ENCODE results near the gene ATP5PB.
A peak's percentile ranks its signal among the peaks of the same experiment; 100 is the strongest.

ATP5PB gene

DNA sequence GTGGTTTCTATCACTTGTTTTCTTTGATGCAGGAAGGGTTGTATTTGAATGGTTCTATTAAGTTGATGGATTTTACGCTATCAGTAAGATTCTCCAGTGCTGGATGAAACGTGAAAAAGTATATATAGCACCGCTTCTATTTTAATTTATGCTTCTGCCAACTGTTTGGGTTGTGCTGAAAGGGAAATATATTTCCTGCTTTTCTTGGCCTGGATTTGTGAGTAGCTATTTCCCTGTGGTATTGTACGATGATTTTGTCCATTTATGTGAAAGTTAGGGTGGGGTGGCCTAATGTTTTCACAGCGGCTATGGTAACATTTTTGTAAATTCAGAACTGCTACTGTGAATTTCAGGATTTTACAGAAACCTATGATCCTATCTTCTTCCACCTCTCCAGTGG is 24.8 kb downstream of the ATP5PB start:
- Mint-ChIP-seq H3K27ac (peak overlapping the region; percentile 96), H3K9me3 (no peaks in the 10 kb centered on the region), H3K27me3 (no peaks in the 10 kb centered on the region), H3K36me3 (peaks cover 17 to 20% of the 10 kb centered on the region in 2 donors), H3K4me3 (peak overlapping the region; percentile 85 to 86), H3K4me1 (peaks cover 34 to 36% of the 10 kb centered on the region in 2 donors)
- ATAC-seq (replicated peaks) (no peak), DNase-seq (no peak)

DNA sequence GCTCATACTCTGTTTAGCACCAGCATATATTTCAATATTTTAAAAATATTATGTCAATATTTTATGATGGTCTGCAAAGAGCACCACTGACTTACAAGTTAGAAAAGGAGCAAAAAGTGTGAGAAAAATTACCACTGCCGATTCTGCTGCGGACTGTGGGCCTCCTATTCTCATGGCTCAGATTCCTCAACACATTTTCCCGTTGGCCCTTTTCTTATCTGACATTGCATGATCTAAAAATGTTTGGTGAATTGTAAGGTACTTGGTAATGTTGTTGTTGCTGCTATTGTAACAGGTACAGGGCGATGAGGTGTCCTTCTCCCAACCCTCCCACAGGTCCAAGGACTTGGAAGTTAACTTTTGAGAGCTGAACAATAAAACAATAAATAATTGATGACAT is 25.3 kb downstream of the ATP5PB start:
- H3K27ac Mint-ChIP-seq: peak overlapping the region; percentile 96
- H3K36me3 Mint-ChIP-seq: peaks cover 17 to 20% of the 10 kb centered on the region in 2 donors
- no peak for ATAC-seq (replicated peaks)

DNA sequence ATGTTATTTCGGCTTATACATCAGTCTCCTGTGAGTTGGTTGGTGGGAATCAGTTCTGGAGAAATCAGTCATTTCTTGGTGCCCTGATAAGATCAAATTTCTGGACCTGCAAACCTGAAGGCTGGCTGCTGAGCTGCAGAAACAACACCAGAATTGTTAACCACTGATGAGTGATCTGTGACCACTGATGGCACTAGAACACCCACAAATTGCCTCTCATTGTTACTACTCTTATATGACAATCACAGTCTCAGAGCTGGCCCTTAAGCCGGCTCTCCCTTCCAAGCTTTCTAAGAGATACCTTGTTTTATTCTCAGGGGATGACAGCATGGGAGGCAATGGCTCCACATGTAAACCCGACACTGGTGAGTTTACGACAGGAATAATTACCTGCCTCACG is 26.4 kb downstream of the ATP5PB start:
- Mint-ChIP-seq H3K27me3 (no peaks in the 10 kb centered on the region), H3K4me3 (peak overlapping the region; percentile 56 to 59), H3K36me3 (peaks cover 17 to 20% of the 10 kb centered on the region in 2 donors), H3K4me1 (peaks cover 38 to 43% of the 10 kb centered on the region in 2 donors), H3K9me3 (no peaks in the 10 kb centered on the region), H3K27ac (peak overlapping the region; percentile 73)
- DNase-seq: no peak
- ATAC-seq (replicated peaks): peak; percentile 35 to 44

More for the DNA sequence above, 25.3 kb downstream of the ATP5PB start:
- Mint-ChIP-seq H3K4me1 (peaks cover 34 to 36% of the 10 kb centered on the region in 2 donors), H3K9me3 (no peaks in the 10 kb centered on the region), H3K27me3 (no peaks in the 10 kb centered on the region), H3K4me3 (peak overlapping the region; percentile 85 to 86)
- DNase-seq: no peak

DNA sequence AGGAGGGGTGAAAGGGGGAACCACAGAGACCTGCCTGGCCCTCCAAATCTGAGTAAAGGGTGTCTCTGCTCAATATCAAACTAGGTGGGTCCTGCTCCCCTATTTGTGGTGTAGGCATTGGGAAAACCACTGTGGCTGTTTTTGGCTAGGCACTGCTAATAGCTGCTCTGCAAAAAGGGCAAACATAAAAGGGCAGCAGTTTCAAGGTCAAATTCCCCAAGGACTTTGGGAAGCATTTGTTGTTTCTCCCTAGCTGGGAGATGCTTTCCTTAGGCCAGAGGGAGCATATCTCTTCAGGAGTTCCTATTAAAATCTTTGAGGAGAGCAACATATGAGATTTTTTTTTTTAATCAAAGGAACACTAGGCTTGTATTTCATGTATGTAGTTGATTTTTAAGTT is 26.9 kb downstream of the ATP5PB start:
- DNase-seq (no peak), ATAC-seq (replicated peaks) (no peak)
- H3K4me3 Mint-ChIP-seq: peak overlapping the region; percentile 56 to 59
- H3K4me1 Mint-ChIP-seq: peaks cover 40 to 46% of the 10 kb centered on the region in 2 donors
- peak overlapping the region; percentile 73 for H3K27ac Mint-ChIP-seq
- peaks cover 17 to 20% of the 10 kb centered on the region in 2 donors for H3K36me3 Mint-ChIP-seq
- no peaks in the 10 kb centered on the region for H3K9me3 Mint-ChIP-seq
- H3K27me3 Mint-ChIP-seq: no peaks in the 10 kb centered on the region

- peak overlapping the region; percentile 73 for H3K27ac Mint-ChIP-seq
- peak overlapping the region; percentile 39 to 75 for H3K4me3 Mint-ChIP-seq
- DNase-seq (no peak), ATAC-seq (replicated peaks) (peak; percentile 71 to 73)
- H3K4me1 Mint-ChIP-seq: peaks cover 45 to 46% of the 10 kb centered on the region in 2 donors
- H3K27me3 Mint-ChIP-seq: no peaks in the 10 kb centered on the region
- H3K36me3 Mint-ChIP-seq: peaks cover 17 to 20% of the 10 kb centered on the region in 2 donors
- no peaks in the 10 kb centered on the region for H3K9me3 Mint-ChIP-seq
Observed at GRCh38 chr1:111476761-111477309, 27.6 kb downstream of the ATP5PB start.

DNA sequence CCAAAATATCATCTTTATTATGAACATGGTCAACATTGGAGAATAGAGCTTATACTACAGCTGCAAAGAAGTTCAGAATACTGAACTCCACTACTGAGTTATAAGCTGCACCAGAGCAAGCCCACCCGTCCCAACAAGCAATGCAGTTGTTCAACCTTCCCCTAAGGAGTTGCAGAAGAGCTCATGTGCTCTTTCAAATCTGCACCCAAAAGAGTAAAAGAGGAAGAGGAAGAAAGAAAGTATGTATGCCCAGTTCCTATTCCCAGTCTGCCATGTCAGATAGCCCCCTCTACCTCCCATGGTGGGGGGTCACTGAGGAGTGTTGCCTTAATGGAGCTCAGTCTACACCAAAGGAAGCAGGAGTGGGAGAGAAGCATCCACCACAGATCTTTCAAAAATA is 31.4 kb downstream of the ATP5PB start:
- ATAC-seq (replicated peaks) (no peak), DNase-seq (no peak)
- no peaks in the 10 kb centered on the region for H3K27me3 Mint-ChIP-seq
- H3K27ac Mint-ChIP-seq: no peak overlapping the region
- peaks cover 12 to 13% of the 10 kb centered on the region in 2 donors for H3K36me3 Mint-ChIP-seq
- H3K9me3 Mint-ChIP-seq: no peaks in the 10 kb centered on the region
- peaks cover 42 to 47% of the 10 kb centered on the region in 2 donors for H3K4me1 Mint-ChIP-seq
- H3K4me3 Mint-ChIP-seq: no peak overlapping the region

GRCh38 chr1:111481387-111482221 is 32.3 kb downstream of the ATP5PB start:
- Mint-ChIP-seq H3K4me1 (peaks cover 36 to 38% of the 10 kb centered on the region in 2 donors), H3K27ac (no peak overlapping the region), H3K27me3 (no peaks in the 10 kb centered on the region), H3K4me3 (no peak overlapping the region), H3K9me3 (no peaks in the 10 kb centered on the region), H3K36me3 (peaks cover 12 to 13% of the 10 kb centered on the region in 2 donors)
- DNase-seq (peak; percentile 55), ATAC-seq (replicated peaks) (peak; percentile 84 to 86)

- DNase-seq (no peak), ATAC-seq (replicated peaks) (no peak)
- H3K27me3 Mint-ChIP-seq: no peaks in the 10 kb centered on the region
- H3K4me3 Mint-ChIP-seq: no peak overlapping the region
- H3K27ac Mint-ChIP-seq: no peak overlapping the region
- no peaks in the 10 kb centered on the region for H3K9me3 Mint-ChIP-seq
- peaks cover 3 to 4% of the 10 kb centered on the region in 2 donors for H3K36me3 Mint-ChIP-seq
- peaks cover 20 to 22% of the 10 kb centered on the region in 2 donors for H3K4me1 Mint-ChIP-seq
Observed at GRCh38 chr1:111483166-111483565, 33.9 kb downstream of the ATP5PB start.

DNA sequence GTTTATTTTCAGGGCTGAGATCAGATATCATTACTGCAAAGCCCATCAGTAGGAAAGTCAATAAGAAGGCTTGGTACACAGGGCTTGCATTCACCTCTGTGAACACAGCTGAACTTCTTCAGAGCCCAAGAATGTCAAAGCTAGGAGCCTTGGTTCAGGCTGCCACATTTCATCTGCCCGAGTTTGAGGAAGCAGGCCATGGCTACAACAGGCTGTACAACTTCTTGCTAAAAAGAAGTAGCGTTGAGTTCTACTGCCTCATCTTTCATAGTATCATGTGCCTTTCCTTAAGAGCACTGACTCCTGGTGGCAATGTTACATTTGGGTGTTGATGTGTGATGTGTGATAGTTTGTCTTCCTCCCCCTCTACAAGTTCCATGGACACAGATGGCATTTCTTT is 34.6 kb downstream of the ATP5PB start:
- no peak overlapping the region for H3K27ac Mint-ChIP-seq
- peaks cover 17 to 18% of the 10 kb centered on the region in 2 donors for H3K4me1 Mint-ChIP-seq
- no peaks in the 10 kb centered on the region for H3K36me3 Mint-ChIP-seq
- no peaks in the 10 kb centered on the region for H3K9me3 Mint-ChIP-seq
- peak in 1 of 2 donors; percentile 23 for ATAC-seq (replicated peaks)
- H3K27me3 Mint-ChIP-seq: no peaks in the 10 kb centered on the region
- H3K4me3 Mint-ChIP-seq: no peak overlapping the region
- no peak for DNase-seq

DNA sequence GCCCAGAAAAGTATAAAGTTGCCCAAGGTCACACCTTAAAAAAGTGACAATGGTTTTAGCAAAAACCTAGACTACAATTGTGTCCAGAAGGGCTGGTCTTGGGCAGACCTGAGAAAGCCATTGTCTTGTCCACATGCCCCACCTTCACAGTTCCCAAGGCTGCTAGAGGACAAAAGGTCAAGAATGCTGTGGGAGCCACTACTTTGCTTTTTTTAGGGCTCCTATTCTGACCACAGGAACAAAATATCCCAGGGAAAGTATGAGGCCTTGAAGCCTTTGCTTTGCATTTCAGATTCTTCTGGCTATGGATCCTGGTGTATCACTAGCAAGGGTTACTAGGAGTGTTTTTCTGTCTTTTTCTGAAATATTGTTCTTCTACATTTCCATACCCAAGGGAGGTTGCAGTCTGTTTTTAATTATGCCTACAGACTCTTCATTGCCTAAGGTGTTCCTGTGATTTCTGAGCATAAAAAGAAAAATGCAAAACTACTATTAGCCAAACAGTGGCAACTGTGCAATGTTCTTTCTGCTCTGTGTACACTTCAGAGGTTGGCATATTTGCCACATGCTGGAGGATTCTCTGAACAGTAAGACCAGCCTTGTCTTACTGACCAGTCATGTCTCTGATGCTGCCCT is 35.2 kb downstream of the ATP5PB start:
- no peak for DNase-seq
- H3K36me3 Mint-ChIP-seq: no peaks in the 10 kb centered on the region
- ATAC-seq (replicated peaks): no peak
- peaks cover 18% of the 10 kb centered on the region in 2 donors for H3K4me1 Mint-ChIP-seq
- H3K27me3 Mint-ChIP-seq: no peaks in the 10 kb centered on the region
- H3K27ac Mint-ChIP-seq: no peak overlapping the region
- H3K4me3 Mint-ChIP-seq: no peak overlapping the region
- H3K9me3 Mint-ChIP-seq: no peaks in the 10 kb centered on the region

- Mint-ChIP-seq H3K27me3 (no peaks in the 10 kb centered on the region), H3K4me1 (peaks cover 8 to 13% of the 10 kb centered on the region in 2 donors), H3K36me3 (no peaks in the 10 kb centered on the region), H3K27ac (no peak overlapping the region), H3K4me3 (no peak overlapping the region), H3K9me3 (no peaks in the 10 kb centered on the region)
- ATAC-seq (replicated peaks) (no peak), DNase-seq (no peak)
Observed at GRCh38 chr1:111486431-111486830, 37.2 kb downstream of the ATP5PB start.

GRCh38 chr1:111487133-111487532 is 37.9 kb downstream of the ATP5PB start:
- H3K4me1 Mint-ChIP-seq: peaks cover 8 to 10% of the 10 kb centered on the region in 2 donors
- H3K36me3 Mint-ChIP-seq: no peaks in the 10 kb centered on the region
- H3K9me3 Mint-ChIP-seq: no peaks in the 10 kb centered on the region
- DNase-seq (no peak), ATAC-seq (replicated peaks) (no peak)
- no peak overlapping the region for H3K4me3 Mint-ChIP-seq
- no peak overlapping the region for H3K27ac Mint-ChIP-seq
- no peaks in the 10 kb centered on the region for H3K27me3 Mint-ChIP-seq

DNA sequence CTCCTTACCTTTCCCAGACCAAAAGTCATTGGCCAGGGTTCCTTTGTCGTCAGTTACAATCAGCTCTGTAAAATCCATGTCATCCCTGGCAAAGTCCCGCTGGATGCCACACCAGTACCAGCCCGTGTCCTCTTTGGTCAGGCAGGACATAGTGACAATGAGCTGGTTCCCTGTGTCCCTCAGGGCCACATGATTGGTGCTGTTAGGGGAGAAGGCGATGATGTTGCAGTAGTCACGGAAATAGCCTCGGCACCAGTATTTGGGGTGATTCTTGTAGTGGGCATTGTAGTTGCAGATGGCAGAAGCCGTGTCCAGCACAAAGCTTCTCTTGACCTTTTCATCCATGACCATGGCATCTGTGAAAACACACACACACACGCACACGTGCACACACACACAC is 39.4 kb downstream of the ATP5PB start:
- no peaks in the 10 kb centered on the region for H3K36me3 Mint-ChIP-seq
- H3K27me3 Mint-ChIP-seq: no peaks in the 10 kb centered on the region
- peaks cover 4 to 5% of the 10 kb centered on the region in 2 donors for H3K4me1 Mint-ChIP-seq
- H3K27ac Mint-ChIP-seq: no peak overlapping the region
- DNase-seq: no peak
- H3K9me3 Mint-ChIP-seq: no peaks in the 10 kb centered on the region
- no peak overlapping the region for H3K4me3 Mint-ChIP-seq
- ATAC-seq (replicated peaks): no peak

DNA sequence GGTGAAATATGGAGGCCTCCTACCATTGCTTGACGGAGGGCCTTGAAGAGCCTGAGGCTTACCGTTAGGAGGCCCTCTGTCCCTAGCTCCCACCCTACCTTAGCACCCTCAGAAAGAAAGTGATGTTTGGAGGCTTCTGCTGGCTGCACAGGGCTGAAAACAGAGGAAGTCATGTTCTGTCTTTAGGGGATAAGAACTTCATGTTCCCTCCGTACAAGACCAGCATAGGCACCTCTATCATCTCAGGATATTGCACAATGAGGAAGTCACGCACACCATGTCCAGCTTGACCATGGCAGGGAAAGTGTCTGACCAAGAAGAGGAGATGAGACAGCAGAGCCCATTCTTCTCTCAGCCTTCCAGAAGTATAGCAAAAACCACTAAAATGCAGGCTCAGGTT is 40.3 kb downstream of the ATP5PB start:
- Mint-ChIP-seq H3K9me3 (no peaks in the 10 kb centered on the region), H3K4me3 (no peak overlapping the region), H3K27me3 (no peaks in the 10 kb centered on the region), H3K27ac (no peak overlapping the region), H3K36me3 (peaks cover 0 to 4% of the 10 kb centered on the region in 2 donors), H3K4me1 (peaks cover 0 to 3% of the 10 kb centered on the region in 2 donors)
- ATAC-seq (replicated peaks) (no peak), DNase-seq (no peak)

Measured in stimulated activated naive B cell treated with anti-CD40 and anti-IgM and Interleukin-4, amounts not matched to agents 10 μg/mL and 1 μg/mL and 100 μg/mL, for 72 hours (primary cell).